Gastroesophageal sphincter (tissue), 4 donors: ENCODE measurements around the gene LINC01488. TPM values are rescaled to one million over a fixed set of nuclear protein-coding genes. Genes with fewer than 3 reads are reported as not detected.

Experiments
- ATAC-seq: fragments of 150-250 bp; one replicate; pipeline ENCODE4 v1.9.1; 2016; ENCODE audit warnings: mild to moderate bottlenecking, moderate library complexity
- H3K27ac ChIP-seq, 4 donors: fragments of 200-600 bp; sonication (generic) in 3 of 4; 1 replicate in 3 of 4; 2 replicates in 1 of 4; pipeline ENCODE4 v1.5.1; 2016 to 2019
- H3K27me3 ChIP-seq: fragments of 200-600 bp; sonication (generic); one replicate; pipeline ENCODE4 v1.5.1; 2019
- H3K36me3 ChIP-seq, 2 donors: fragments of 200-600 bp; sonication (generic); one replicate each; pipeline ENCODE4 v1.5.1; 2019; ENCODE audit warnings: control low read depth in 1 of 2
- H3K4me1 ChIP-seq, 3 donors: fragments of 200-600 bp; sonication (generic); 1 replicate in 2 of 3; 2 replicates in 1 of 3; pipeline ENCODE4 v1.5.1; 2016 to 2019; ENCODE audit warnings: control low read depth in 2 of 3
- H3K4me3 ChIP-seq, 2 donors: fragments of 200-600 bp; sonication (generic); one replicate each; pipeline ENCODE4 v1.5.1; 2019; ENCODE audit warnings: mild to moderate bottlenecking in 1 of 2, moderate library complexity in 1 of 2
- H3K9me3 ChIP-seq, 3 donors: fragments of 200-600 bp; sonication (generic); one replicate each; pipeline ENCODE4 v1.5.1; 2017 to 2019; ENCODE audit warnings: control low read depth in 2 of 3
- EP300 ChIP-seq: sonication (generic); formaldehyde crosslinking; IDR thresholded peaks from one replicate; pipeline ENCODE4 v1.6.1; 2017; ENCODE audit warnings: antibody characterized with exemption, mild to moderate bottlenecking
- POLR2A ChIP-seq, 2 donors: fragments of 450-650 bp; IDR thresholded peaks; one replicate each; pipeline ENCODE4 v1.6.1; 2017; ENCODE audit warnings: antibody characterized with exemption in 2 of 2, mild to moderate bottlenecking in 2 of 2, moderate library complexity in 1 of 2
- POLR2AphosphoS5 ChIP-seq: sonication (generic); formaldehyde crosslinking; IDR thresholded peaks from one replicate; pipeline ENCODE4 v1.6.1; 2017; ENCODE audit warnings: antibody characterized with exemption
- WGBS, 2 donors: methylation state at CpG; one replicate each; pipeline ENCODE4 v1.1.5; 2018; ENCODE audit warnings: low coverage in 1 of 2; 5-methylcytosine and 5-hydroxymethylcytosine counted together
- total RNA-seq, 4 donors: library from RNA; depleted of rRNA; stranded (reverse); fragments of >200 nt; gene quantifications; one replicate each; pipeline ENCODE4 v1.1.0, GENCODE V29; 2016
- TF ChIP-seq, protein P1 (sequence below), 4 experiments: fragments of 200-600 bp in 2 of 4; fragments of 450-650 bp in 2 of 4; sonication (generic) in 1 of 4; IDR thresholded peaks; one replicate each; pipeline ENCODE4 v1.5.1; 2017 to 2019; ENCODE audit warnings: antibody characterized with exemption in 4 of 4, mild to moderate bottlenecking in 2 of 4, moderate library complexity in 2 of 4

Gene LINC01488
- total RNA-seq, 4 donors from 2014 or later = not detected

DNA sequence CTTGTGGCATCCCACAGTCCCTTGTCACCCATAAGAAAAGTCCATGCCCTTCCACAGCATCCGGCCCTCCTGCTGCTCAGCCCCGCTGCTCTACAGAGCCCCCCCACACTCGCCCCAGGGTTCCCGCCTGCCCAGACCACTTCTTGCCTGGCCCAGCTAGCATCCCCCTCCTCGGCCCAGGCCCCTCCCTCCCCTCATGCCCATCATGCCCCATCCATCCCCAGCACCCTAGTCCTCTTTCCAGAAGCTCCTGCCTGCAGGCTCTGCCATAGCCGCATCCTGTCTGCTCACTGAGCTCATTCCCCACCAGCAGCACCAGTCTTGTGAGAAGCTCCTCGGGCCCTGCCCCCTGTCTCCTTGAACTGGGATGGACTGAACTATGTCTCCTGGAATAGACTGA lies 54.4 kb downstream of the LINC01488 start:
- 85% methylated on average over 6 of the region's 7 CpGs; no CpG with 5 or more reads in 1 of the 2 donors for WGBS, 2 donors
- no peaks in the 10 kb centered on the region for H3K9me3 ChIP-seq
- H3K4me3 ChIP-seq = no peak overlapping the region
- peaks cover 0 to 23% (median 5%) of the 10 kb centered on the region in 3 donors for H3K4me1 ChIP-seq
- no peaks in the 10 kb centered on the region for H3K27me3 ChIP-seq
- no peak for ATAC-seq
- no peak overlapping the region for H3K27ac ChIP-seq
- no peaks in the 10 kb centered on the region for H3K36me3 ChIP-seq
- TF ChIP-seq, protein P1, sequence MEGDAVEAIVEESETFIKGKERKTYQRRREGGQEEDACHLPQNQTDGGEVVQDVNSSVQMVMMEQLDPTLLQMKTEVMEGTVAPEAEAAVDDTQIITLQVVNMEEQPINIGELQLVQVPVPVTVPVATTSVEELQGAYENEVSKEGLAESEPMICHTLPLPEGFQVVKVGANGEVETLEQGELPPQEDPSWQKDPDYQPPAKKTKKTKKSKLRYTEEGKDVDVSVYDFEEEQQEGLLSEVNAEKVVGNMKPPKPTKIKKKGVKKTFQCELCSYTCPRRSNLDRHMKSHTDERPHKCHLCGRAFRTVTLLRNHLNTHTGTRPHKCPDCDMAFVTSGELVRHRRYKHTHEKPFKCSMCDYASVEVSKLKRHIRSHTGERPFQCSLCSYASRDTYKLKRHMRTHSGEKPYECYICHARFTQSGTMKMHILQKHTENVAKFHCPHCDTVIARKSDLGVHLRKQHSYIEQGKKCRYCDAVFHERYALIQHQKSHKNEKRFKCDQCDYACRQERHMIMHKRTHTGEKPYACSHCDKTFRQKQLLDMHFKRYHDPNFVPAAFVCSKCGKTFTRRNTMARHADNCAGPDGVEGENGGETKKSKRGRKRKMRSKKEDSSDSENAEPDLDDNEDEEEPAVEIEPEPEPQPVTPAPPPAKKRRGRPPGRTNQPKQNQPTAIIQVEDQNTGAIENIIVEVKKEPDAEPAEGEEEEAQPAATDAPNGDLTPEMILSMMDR (IDR thresholded peaks at IDR 0.05) = no peak
- TF ChIP-seq POLR2AphosphoS5 (no peak), POLR2A (IDR thresholded peaks at IDR 0.05) (no peak), EP300 (no peak)

DNA sequence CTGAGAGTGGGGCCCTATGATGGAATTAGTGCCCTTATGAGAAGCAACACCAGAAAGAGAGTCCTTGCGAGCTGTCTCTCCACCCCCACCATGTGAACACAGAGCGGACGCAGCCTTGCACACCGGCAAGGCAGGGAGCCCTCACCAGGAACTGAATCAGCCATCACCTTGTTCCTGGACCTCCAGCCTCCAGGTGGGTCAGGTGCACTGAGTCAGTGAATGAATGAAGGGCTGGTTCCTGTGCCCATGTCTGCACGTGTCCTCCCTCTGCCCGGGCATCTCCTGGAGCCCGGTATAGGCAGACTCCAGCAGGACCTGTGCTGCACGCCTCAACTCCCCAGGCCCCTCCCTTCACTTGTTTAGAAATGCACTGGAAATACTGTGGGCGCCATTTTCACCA lies 54.9 kb downstream of the LINC01488 start:
- Histone ChIP-seq H3K27me3 (no peaks in the 10 kb centered on the region), H3K36me3 (no peaks in the 10 kb centered on the region), H3K9me3 (no peaks in the 10 kb centered on the region), H3K4me1 (peaks cover 0 to 23% (median 5%) of the 10 kb centered on the region in 3 donors), H3K27ac (no peak overlapping the region), H3K4me3 (no peak overlapping the region)
- ATAC-seq = no peak
- TF ChIP-seq POLR2A (IDR thresholded peaks at IDR 0.05) = no peak
- no peak for TF ChIP-seq POLR2AphosphoS5
- TF ChIP-seq, protein P1 (IDR thresholded peaks at IDR 0.05) = no peak
- WGBS, 2 donors = 89 to 97% methylated on average over 3 of the region's 9 CpGs

DNA sequence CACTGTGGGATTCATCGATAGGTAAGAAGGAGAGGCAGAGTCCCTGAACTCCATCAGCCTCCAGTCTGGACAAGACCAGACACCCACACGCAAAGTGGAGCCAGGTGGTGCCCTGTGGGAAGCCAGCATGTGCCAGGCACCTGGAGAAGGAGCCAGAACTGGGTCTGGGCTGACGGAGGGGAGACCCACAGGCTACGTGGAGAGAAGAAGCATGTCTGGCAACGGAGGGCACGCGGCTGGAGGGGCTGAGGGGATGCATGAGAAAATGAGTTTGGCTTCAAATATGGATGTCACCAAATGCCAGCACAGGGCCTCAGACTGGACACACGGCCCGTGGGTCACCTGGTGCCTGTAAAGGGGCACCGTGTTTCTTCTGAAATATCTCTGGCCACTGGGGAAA lies 55.7 kb downstream of the LINC01488 start:
- Histone ChIP-seq H3K9me3 (no peaks in the 10 kb centered on the region), H3K27ac (no peak overlapping the region), H3K27me3 (no peaks in the 10 kb centered on the region), H3K4me3 (no peak overlapping the region), H3K4me1 (peaks cover 0 to 23% (median 5%) of the 10 kb centered on the region in 3 donors), H3K36me3 (no peaks in the 10 kb centered on the region)
- TF ChIP-seq POLR2AphosphoS5 (no peak), POLR2A (IDR thresholded peaks at IDR 0.05) (no peak), EP300 (no peak)
- TF ChIP-seq, protein P1 (IDR thresholded peaks at IDR 0.05) = no peak
- WGBS, 2 donors = 77 to 96% methylated on average over 7 of the region's 10 CpGs
- no peak for ATAC-seq

DNA sequence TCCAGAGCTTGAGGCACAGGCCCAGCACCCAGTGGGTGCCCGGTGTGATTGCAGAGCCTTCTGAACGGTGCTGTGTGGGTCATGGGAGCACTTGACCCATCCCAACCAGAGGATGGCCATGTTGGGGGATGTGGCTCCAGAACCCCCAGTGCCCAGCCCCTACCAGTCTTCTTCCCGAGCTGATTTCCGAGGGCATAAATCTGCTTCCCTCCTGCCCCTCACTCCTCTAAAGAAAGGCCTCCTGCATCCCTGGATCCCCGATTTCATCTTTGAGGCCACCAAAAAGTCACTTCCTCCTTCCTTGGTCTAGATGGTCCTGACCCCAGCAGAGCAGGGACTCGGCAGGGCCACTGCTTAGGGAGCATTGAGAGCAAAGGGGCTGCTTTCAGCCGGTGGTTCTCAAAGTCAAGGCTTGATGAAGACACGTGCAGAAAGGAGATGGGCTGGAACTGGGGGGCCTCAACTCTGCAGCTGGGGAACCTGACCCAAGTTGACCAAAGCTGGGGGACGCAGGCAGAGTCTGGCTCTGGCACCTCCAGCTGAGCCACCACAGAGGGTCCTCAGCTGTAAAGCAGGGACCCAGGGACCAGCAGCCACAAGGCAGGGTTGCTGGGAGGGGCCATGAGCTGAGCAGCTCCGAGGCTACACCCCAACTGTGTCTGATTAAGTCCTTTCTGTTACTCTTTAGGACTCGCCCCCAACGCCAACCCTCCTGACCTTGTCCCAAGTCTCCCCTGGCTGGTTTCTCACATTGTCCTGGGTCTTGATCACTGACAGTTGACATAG lies 56.6 kb downstream of the LINC01488 start:
- TF ChIP-seq POLR2AphosphoS5 (no peak), POLR2A (IDR thresholded peaks at IDR 0.05) (no peak), EP300 (no peak)
- TF ChIP-seq, protein P1 (IDR thresholded peaks at IDR 0.05) = no peak
- Histone ChIP-seq H3K27me3 (no peaks in the 10 kb centered on the region), H3K36me3 (no peaks in the 10 kb centered on the region), H3K9me3 (no peaks in the 10 kb centered on the region), H3K4me1 (peaks cover 0 to 23% (median 5%) of the 10 kb centered on the region in 3 donors), H3K27ac (no peak overlapping the region), H3K4me3 (no peak overlapping the region)
- 80 to 93% methylated on average over 1 to 9 of the region's 12 CpGs for WGBS, 2 donors
- ATAC-seq = no peak

DNA sequence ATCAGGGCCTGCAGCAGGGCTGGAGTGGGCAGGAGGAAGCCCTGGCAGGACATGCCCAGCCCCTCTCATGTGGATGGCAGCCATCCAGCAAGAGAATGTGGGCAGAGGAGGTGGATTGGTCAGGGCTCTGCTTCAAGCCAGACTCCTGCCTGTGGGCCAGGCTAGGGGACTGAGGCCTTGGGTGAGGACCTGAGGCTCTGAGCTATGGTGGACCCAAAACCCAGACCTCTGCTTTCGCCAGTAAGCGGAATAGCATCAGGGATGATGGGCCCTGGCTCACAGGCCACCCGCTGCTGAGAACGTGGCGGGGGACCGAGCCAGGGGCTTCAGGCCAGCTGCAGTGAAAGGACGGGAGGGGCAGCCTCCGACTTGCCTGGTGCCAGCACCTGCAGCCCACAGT lies 57.4 kb downstream of the LINC01488 start:
- no peak for ATAC-seq
- H3K27me3 ChIP-seq = peaks cover 5% of the 10 kb centered on the region
- no peak overlapping the region for H3K4me3 ChIP-seq
- H3K9me3 ChIP-seq = no peaks in the 10 kb centered on the region
- H3K27ac ChIP-seq = no peak overlapping the region
- WGBS, 2 donors = no CpG with 5 or more reads among the region's 8 CpGs
- peaks cover 0 to 23% (median 5%) of the 10 kb centered on the region in 3 donors for H3K4me1 ChIP-seq
- TF ChIP-seq POLR2AphosphoS5 (no peak), EP300 (no peak), POLR2A (IDR thresholded peaks at IDR 0.05) (no peak)
- TF ChIP-seq, protein P1 (IDR thresholded peaks at IDR 0.05) = no peak
- H3K36me3 ChIP-seq = no peaks in the 10 kb centered on the region
